ENCODE results near the gene TICAM1.

DNA sequence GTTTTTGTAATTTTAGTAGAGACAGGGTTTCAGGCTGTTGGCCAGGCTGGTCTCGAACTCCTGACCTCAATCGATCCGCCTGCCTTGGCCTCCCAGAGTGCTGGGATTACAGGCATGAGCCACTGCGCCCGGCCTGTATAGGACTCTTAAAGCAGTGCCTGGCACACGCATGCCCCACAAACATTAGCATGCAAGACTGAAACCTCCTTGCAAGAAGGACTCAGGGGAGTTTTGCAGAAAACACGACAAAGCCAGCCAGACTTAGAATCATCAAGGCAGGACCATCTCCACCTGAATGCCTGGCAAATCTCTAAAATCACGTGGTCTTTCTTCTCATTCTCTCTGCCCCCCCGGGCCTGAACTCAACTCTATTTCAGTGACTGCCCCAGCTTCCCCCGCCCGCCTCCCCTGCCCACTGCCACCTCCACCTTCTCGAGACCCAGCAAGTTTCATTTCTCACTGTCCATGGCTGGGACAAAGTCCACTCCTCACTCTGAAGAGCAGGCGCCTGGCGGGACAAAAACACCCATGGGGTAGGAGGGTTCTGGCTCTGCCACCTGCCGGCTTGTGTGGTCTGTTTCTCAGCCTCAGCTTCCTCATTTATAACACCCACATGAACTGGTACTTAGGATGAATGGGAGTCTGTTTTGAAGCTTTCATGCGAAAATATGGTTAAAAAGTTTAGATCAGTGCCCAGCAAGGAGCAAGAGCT is 2.4 kb downstream of the TICAM1 start:
- TF ChIP-seq, protein P1, sequence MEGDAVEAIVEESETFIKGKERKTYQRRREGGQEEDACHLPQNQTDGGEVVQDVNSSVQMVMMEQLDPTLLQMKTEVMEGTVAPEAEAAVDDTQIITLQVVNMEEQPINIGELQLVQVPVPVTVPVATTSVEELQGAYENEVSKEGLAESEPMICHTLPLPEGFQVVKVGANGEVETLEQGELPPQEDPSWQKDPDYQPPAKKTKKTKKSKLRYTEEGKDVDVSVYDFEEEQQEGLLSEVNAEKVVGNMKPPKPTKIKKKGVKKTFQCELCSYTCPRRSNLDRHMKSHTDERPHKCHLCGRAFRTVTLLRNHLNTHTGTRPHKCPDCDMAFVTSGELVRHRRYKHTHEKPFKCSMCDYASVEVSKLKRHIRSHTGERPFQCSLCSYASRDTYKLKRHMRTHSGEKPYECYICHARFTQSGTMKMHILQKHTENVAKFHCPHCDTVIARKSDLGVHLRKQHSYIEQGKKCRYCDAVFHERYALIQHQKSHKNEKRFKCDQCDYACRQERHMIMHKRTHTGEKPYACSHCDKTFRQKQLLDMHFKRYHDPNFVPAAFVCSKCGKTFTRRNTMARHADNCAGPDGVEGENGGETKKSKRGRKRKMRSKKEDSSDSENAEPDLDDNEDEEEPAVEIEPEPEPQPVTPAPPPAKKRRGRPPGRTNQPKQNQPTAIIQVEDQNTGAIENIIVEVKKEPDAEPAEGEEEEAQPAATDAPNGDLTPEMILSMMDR (IDR thresholded peaks at IDR 0.05): no peak
- TF ChIP-seq, protein P2, sequence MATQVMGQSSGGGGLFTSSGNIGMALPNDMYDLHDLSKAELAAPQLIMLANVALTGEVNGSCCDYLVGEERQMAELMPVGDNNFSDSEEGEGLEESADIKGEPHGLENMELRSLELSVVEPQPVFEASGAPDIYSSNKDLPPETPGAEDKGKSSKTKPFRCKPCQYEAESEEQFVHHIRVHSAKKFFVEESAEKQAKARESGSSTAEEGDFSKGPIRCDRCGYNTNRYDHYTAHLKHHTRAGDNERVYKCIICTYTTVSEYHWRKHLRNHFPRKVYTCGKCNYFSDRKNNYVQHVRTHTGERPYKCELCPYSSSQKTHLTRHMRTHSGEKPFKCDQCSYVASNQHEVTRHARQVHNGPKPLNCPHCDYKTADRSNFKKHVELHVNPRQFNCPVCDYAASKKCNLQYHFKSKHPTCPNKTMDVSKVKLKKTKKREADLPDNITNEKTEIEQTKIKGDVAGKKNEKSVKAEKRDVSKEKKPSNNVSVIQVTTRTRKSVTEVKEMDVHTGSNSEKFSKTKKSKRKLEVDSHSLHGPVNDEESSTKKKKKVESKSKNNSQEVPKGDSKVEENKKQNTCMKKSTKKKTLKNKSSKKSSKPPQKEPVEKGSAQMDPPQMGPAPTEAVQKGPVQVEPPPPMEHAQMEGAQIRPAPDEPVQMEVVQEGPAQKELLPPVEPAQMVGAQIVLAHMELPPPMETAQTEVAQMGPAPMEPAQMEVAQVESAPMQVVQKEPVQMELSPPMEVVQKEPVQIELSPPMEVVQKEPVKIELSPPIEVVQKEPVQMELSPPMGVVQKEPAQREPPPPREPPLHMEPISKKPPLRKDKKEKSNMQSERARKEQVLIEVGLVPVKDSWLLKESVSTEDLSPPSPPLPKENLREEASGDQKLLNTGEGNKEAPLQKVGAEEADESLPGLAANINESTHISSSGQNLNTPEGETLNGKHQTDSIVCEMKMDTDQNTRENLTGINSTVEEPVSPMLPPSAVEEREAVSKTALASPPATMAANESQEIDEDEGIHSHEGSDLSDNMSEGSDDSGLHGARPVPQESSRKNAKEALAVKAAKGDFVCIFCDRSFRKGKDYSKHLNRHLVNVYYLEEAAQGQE (IDR thresholded peaks at IDR 0.05; ENCODE audit: insufficient read depth in 1 of 2, low read depth in 2 of 2, low read length in 1 of 2): no peak
- TF ChIP-seq POLR2AphosphoS5 (IDR thresholded peaks at IDR 0.05; ENCODE audit: low read depth, low read length): no peak
- TF ChIP-seq SIN3A (IDR thresholded peaks at IDR 0.05; ENCODE audit: borderline replicate concordance, insufficient read depth, low read depth, low read length): no peak
- no peak for TF ChIP-seq TCF7L2 (IDR thresholded peaks at IDR 0.05; ENCODE audit: low read depth, low read length)

Data from Panc1 (cell line).